ENCODE results near the gene BBLN. TPM values are rescaled to one million over a fixed set of nuclear protein-coding genes. Genes with fewer than 3 reads are reported as not detected.

Gene BBLN
- total RNA-seq, 2 donors from 2014 or later = 333 to 437 TPM

- Histone ChIP-seq H3K27ac (no peak overlapping the region), H3K9me3 (no peaks in the 10 kb centered on the region), H3K36me3 (no peaks in the 10 kb centered on the region), H3K27me3 (replicated peaks; ENCODE audit: insufficient read depth) (no peaks in the 10 kb centered on the region), H3K4me3 (no peak overlapping the region), H3K4me1 (replicated peaks) (peaks cover 8% of the 10 kb centered on the region)
- intact Hi-C loops (cut with DNase I) = no loop called here
- no peak for DNase-seq (ENCODE audit: low spot score)
- TF ChIP-seq POLR2AphosphoS5 (IDR thresholded peaks at IDR 0.05) (no peak), POLR2A (IDR thresholded peaks at IDR 0.05) (no peak), CTCF (IDR thresholded peaks at IDR 0.05) (no peak)
- WGBS = 79% methylated on average over 7 of the region's 7 CpGs
Measured at GRCh38 chr9:128208386-128208785, 48.3 kb downstream of the BBLN start.

GRCh38 chr9:128208946-128209669 lies 49.0 kb downstream of the BBLN start:
- Histone ChIP-seq H3K27me3 (replicated peaks; ENCODE audit: insufficient read depth) (no peaks in the 10 kb centered on the region), H3K4me3 (no peak overlapping the region), H3K27ac (no peak overlapping the region), H3K9me3 (no peaks in the 10 kb centered on the region), H3K4me1 (replicated peaks) (peaks cover 4% of the 10 kb centered on the region), H3K36me3 (no peaks in the 10 kb centered on the region)
- no peak for TF ChIP-seq CTCF (IDR thresholded peaks at IDR 0.05)
- TF ChIP-seq POLR2AphosphoS5 (IDR thresholded peaks at IDR 0.05) = no peak
- TF ChIP-seq POLR2A (IDR thresholded peaks at IDR 0.05) = no peak
- DNase-seq (ENCODE audit: low spot score) = no peak
- intact Hi-C loops (cut with DNase I) = no loop called here
- 74% methylated on average over 15 of the region's 15 CpGs for WGBS

- DNase-seq (ENCODE audit: low spot score) = no peak
- intact Hi-C loops (cut with DNase I) = no loop called here
- Histone ChIP-seq H3K9me3 (no peaks in the 10 kb centered on the region), H3K27me3 (replicated peaks; ENCODE audit: insufficient read depth) (no peaks in the 10 kb centered on the region), H3K27ac (no peak overlapping the region), H3K4me3 (no peak overlapping the region), H3K36me3 (no peaks in the 10 kb centered on the region), H3K4me1 (replicated peaks) (no peaks in the 10 kb centered on the region)
- 44% methylated on average over 12 of the region's 12 CpGs for WGBS
- no peak for TF ChIP-seq CTCF (IDR thresholded peaks at IDR 0.05)
- no peak for TF ChIP-seq POLR2A (IDR thresholded peaks at IDR 0.05)
- no peak for TF ChIP-seq POLR2AphosphoS5 (IDR thresholded peaks at IDR 0.05)
Measured at GRCh38 chr9:128211186-128211980, 51.3 kb downstream of the BBLN start.

- 74% methylated on average over 2 of the region's 2 CpGs for WGBS
- Histone ChIP-seq H3K36me3 (no peaks in the 10 kb centered on the region), H3K4me1 (replicated peaks) (no peaks in the 10 kb centered on the region), H3K4me3 (no peak overlapping the region), H3K9me3 (no peaks in the 10 kb centered on the region), H3K27me3 (replicated peaks; ENCODE audit: insufficient read depth) (no peaks in the 10 kb centered on the region), H3K27ac (no peak overlapping the region)
- TF ChIP-seq POLR2AphosphoS5 (IDR thresholded peaks at IDR 0.05) (no peak), CTCF (IDR thresholded peaks at IDR 0.05) (no peak), POLR2A (IDR thresholded peaks at IDR 0.05) (no peak)
- intact Hi-C loops (cut with DNase I) = no loop called here
- no peak for DNase-seq (ENCODE audit: low spot score)
Measured at GRCh38 chr9:128211981-128212281, 51.9 kb downstream of the BBLN start.

Other genes with a start within 250 kb of the BBLN start
- 10 to 100 TPM; 21.8 to 47.0 TPM for gene ST6GALNAC4, start 243.2 kb upstream of the BBLN start, total RNA-seq
- gene PIP5KL1, start 229.5 kb upstream of the BBLN start, total RNA-seq = 10 to 100 TPM in 1 of 2 donors, 1 to 10 TPM in 1; 3.1 to 16.5 TPM
- gene DPM2, start 222.4 kb upstream of the BBLN start, total RNA-seq = 10 to 100 TPM; 28.1 to 28.2 TPM
- gene EEIG1, start 179.3 kb upstream of the BBLN start, total RNA-seq = 10 to 100 TPM; 23.4 to 84.6 TPM
- 10 to 100 TPM; 12.3 to 12.6 TPM for gene NAIF1, start 92.9 kb upstream of the BBLN start, total RNA-seq
- gene SLC25A25, start 92.0 kb upstream of the BBLN start, total RNA-seq = 10 to 100 TPM; 26.0 to 33.1 TPM
- 10 to 100 TPM; 89.4 to 96.1 TPM for gene PTGES2, start 32.5 kb upstream of the BBLN start, total RNA-seq
- gene LCN2, start 10.8 kb upstream of the BBLN start, total RNA-seq = 10 to 100 TPM; 30.5 to 43.7 TPM
- gene CIZ1, start 31.3 kb downstream of the BBLN start, total RNA-seq = 10 to 100 TPM; 55.2 to 94.0 TPM
- gene DNM1, start 43.1 kb downstream of the BBLN start, total RNA-seq = 1 to 10 TPM; 2.0 to 7.7 TPM
- gene GOLGA2, start 115.7 kb downstream of the BBLN start, total RNA-seq = 100 to 1,000 TPM in 1 of 2 donors, 10 to 100 TPM in 1; 92.1 to 147 TPM
- 10 to 100 TPM; 34.8 to 38.5 TPM for gene SWI5, start 116.0 kb downstream of the BBLN start, total RNA-seq
- 10 to 100 TPM; 14.6 to 27.2 TPM for gene TRUB2, start 162.2 kb downstream of the BBLN start, total RNA-seq
- 10 to 100 TPM; 57.5 to 89.6 TPM for gene COQ4, start 162.6 kb downstream of the BBLN start, total RNA-seq
- 10 to 100 TPM; 19.2 to 21.5 TPM for gene SLC27A4, start 180.3 kb downstream of the BBLN start, total RNA-seq
- 10 to 100 TPM; 33.2 to 41.7 TPM for gene URM1, start 211.1 kb downstream of the BBLN start, total RNA-seq

Measured in prostate gland (tissue), 2 donors.